GM12891 (cell line): ENCODE measurements around the gene CDK17.
"Not testable (repeated sequence)": the region's sequence is repeated elsewhere in the genome, so short reads cannot be mapped to it uniquely, and the experiment has no call there.

Experiments
- DNase-seq: peaks from one replicate; pipeline ENCODE4 v3.0.0; 2011; ENCODE audit warnings: low spot score; ENCODE audit not compliant: insufficient read length
- FAIRE-seq: peaks from 2 replicates; lab custom pipeline; 2011; peaks lifted over from hg19 to GRCh38; lab: Jason Lieb, UNC
- PAX5 ChIP-seq: IDR thresholded peaks from 2 replicates; pipeline ENCODE4 v1.6.1; 2011; ENCODE audit warnings: low read length, moderate library complexity, mild to moderate bottlenecking; ENCODE audit not compliant: insufficient read depth, severe bottlenecking
- POLR2A ChIP-seq: IDR thresholded peaks from 2 replicates; pipeline ENCODE4 v1.6.1; 2011; ENCODE audit warnings: low read depth, low read length, control low read depth
- POLR2AphosphoS5 ChIP-seq: IDR thresholded peaks from 2 replicates; pipeline ENCODE4 v1.6.1; 2011; ENCODE audit warnings: low read depth, low read length, control low read depth
- POU2F2 ChIP-seq: IDR thresholded peaks from 2 replicates; pipeline ENCODE4 v1.6.1; 2011; ENCODE audit warnings: low read depth, mild to moderate bottlenecking, control low read depth, low read length, moderate library complexity
- SPI1 ChIP-seq: IDR thresholded peaks from 2 replicates; pipeline ENCODE4 v1.6.1; 2011; ENCODE audit warnings: low read depth, low read length, control low read depth
- TAF1 ChIP-seq: IDR thresholded peaks from 2 replicates; pipeline ENCODE4 v1.6.1; 2011; ENCODE audit warnings: low read depth, low read length, control low read depth

CDK17 gene

DNA sequence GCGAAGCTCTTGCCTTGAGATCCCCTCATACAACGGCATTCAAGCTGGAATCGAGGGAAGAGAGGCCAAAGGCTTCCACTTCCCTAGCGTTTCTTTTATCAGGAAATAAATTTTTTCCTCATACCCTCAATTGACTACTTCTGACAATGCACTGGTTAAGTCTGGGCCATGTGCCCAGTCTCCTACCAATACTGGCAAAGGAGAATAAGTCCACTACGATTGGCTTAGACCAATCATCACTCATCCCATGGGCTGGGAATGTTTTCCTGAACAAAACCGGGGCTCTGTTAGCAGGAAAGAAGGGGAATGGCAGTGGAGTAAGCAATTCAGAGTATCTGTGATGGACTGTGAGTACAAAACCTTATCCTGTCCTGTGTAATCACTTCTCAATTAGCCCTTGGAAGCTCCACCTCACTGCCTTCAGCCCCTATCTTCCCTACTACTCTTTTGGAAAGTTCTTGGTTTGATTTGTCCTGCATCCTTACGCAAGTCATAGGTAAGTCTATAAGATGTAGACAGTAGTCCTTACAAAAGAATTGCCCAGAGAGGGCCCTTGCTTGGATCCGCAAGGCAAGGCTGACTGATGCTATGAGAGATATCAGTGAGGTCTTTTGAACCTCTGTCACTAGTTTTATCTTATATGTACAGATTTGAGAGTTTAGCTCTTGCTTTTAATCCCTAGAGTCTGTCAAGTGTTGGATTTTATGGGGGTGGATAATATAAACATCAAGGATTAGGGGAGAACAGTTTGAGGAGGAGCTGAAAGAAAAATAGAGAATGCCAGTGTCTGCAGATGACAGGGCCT, 36.3 kb upstream of the CDK17 start:
- DNase-seq (no peak), FAIRE-seq (no peak)
- no peak for TF ChIP-seq POLR2AphosphoS5
- no peak for TF ChIP-seq TAF1
- TF ChIP-seq POU2F2 = no peak
- no peak for TF ChIP-seq PAX5
- no peak for TF ChIP-seq POLR2A
- TF ChIP-seq SPI1 = no peak

DNA sequence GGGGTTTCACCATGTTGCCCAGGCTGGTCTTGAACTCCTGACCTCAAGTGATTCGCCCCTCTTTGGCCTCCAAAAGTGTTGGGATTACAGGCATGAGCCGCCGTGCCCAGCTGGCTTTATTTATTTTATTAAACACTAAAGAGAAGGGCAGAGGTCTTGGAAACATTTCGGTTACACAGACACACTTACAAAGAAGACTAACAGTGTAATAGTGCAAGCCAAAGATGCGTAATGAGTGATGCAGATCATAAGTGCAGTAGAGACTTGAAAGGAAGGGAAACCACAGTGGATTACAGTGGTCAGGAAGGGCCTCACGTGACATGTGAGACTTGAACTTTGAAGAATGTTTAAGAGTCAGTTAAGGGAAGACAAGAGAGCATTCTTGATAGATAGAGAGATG, 33.9 kb upstream of the CDK17 start:
- DNase-seq (no peak), FAIRE-seq (no peak)
- TF ChIP-seq SPI1 (no peak), PAX5 (no peak), TAF1 (no peak), POU2F2 (no peak), POLR2A (no peak), POLR2AphosphoS5 (no peak)

DNA sequence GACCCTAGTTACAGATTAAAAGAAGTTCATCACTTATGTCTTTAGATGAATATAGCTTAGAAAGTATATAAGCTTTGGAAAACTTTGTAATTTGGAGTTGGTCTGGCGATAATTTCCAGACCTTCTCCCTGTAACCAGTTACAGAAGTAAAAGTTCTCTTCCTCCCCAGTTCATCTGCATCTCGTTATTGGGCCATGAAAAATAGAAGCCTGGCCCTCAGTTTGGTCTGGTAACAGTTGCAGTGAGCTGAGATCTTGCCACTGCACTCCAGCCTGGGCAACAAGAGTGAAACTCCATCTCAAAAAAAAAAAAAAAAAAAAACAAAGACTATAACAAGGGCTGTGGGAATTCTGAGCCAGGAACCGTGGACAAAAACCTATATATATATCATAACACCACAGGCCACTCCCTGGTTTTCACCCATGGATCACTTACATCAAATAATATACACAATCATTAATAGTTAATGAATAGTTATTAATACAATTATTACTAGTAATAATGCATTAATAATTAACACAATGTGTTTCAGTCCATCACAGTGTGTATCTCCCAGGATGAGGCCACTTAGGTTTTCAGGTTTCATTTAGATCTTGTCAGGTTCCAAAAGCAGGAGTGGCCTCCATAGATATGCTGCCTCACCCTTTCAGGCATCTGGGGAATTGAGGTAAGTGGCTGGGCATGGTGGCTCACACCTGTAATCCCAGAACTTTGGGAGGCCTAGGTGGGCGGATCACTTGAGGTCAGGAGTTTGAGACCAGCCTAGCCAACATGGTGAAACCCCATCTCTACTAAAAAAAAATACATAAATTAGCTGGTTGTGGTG, 32.5 kb upstream of the CDK17 start:
- not testable (repeated sequence) for FAIRE-seq, DNase-seq

DNA sequence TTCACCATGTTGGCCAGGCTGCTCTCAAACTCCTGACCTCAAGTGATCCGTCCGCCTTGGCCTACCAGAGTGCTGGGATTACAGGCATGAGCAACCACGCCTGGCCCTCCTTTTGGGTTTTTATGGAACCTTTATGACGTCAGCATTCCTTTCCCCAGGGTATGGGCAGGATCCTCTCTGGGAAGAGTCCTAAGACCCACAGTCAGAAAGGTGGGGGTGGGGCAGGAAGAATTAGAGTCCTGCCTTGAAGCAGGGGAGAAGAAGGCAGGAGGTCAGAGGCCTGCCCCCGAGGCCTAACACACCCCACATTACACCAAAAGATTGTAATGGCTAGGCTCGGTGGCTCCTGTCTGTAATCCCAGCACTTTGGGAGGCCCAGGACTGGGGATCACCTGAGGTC, 30.8 kb upstream of the CDK17 start:
- no peak for DNase-seq
- TF ChIP-seq SPI1 (no peak), POLR2AphosphoS5 (no peak), TAF1 (no peak), POU2F2 (no peak), POLR2A (no peak), PAX5 (no peak)
- no peak for FAIRE-seq

DNA sequence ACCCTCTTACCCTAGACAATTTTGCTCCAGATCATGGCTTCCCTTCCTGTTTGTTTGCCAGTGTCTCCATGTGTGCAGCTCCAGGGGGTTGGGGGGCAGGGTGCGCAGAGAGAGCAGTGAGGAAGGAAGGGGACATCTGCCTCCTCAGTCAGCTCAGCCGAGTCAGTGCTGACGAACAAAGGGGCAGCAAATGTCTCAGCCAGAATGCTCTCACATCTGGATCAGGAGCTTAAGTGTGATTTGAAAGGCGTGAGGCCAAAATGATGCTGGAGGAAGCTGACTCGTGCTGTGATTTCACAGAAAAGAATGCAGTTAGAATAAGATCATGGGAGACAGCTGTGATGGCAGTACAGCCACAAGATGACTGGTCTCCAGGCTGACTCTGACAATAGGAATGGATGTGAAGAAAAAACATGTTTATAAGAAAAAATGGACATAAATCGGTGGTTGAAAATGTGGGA, 27.1 kb upstream of the CDK17 start:
- FAIRE-seq (no peak), DNase-seq (no peak)
- no peak for TF ChIP-seq SPI1
- no peak for TF ChIP-seq PAX5
- no peak for TF ChIP-seq TAF1
- TF ChIP-seq POLR2AphosphoS5 = no peak
- no peak for TF ChIP-seq POU2F2
- TF ChIP-seq POLR2A = no peak

DNA sequence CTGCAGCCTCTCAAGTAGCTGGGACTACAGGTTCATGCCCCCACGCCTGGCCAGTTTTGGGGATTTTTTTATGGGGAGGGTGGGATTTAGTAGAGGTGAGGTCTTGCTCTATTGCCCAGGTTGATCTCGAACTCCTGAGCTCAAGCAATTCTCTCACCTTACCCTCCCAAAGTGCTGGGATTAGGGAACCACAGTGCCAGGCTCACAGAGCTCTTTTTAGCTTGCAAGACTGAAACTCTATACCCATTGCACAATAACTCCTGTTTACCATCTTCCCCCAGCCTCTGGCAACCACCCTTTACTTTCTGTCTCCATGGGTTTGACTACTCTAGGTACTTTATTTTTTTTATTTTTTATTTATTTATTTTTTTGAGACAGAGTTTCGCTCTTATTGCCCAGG, 25.7 kb upstream of the CDK17 start:
- FAIRE-seq (no peak), DNase-seq (no peak)
- TF ChIP-seq POLR2AphosphoS5 (no peak), POU2F2 (no peak)

DNA sequence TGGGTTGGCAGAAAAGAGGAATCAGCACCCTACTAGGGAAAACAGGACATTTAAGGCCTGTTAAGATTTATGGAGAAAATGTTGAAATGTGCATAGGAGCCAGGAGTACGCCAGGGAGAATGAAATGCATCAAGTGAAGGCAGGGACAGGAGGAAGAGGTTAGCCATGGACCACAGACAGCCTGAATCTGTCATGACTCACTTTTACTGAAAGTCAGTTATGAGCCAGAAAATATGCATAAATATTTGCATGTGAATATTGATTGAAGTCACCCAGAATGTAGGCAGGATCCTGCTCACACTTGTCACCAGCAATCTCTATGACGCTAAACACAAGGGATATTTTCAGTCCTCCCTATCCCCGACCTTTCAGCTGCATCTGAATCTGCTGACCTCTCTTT, 25.1 kb upstream of the CDK17 start:
- DNase-seq (no peak), FAIRE-seq (peak; percentile 60)
- peak; percentile 98 for TF ChIP-seq POU2F2
- peak; percentile 48 for TF ChIP-seq SPI1
- TF ChIP-seq POLR2AphosphoS5 = no peak

DNA sequence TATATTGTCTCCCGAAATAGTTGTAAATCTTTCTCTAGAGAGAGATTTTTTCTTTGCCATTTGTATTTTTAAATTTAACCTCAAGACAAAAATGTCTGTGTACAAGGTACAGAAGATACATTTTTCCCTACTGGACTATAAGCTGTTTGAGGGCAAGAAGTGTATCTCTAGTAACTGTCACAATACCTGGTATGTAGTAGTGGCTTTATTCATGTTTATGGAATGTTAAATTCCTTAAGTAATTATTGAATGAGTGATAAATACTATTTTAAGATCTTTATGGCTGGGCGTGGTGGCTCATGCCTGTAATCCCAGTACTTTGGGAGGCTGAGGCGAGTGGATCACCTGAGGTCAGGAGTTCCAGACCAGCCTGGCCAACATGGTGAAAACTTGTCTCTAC, 24.4 kb upstream of the CDK17 start:
- FAIRE-seq (no peak), DNase-seq (no peak)
- TF ChIP-seq POLR2A (no peak), TAF1 (no peak), POLR2AphosphoS5 (no peak), PAX5 (no peak), SPI1 (no peak), POU2F2 (no peak)

DNA sequence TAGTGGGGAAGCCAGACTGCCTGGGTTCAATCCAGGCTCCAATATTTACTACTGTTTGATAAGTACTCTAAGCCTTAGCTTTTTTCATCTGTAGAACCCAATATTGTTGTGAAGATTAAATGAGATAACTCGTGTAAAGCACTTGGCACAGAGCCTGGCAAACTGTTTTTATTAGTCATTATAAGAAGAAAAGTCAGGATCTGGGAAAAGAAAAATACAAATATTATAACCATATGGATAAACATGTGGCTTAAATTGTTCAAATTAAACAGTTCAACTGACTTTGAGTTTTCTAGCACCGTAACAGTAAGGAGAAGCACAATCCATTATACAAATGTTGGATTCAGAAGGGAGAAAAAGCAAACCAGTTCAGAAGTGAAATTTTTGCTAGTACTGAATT, 22.0 kb upstream of the CDK17 start:
- TF ChIP-seq SPI1 (no peak), POLR2AphosphoS5 (no peak), POU2F2 (no peak), PAX5 (no peak), TAF1 (no peak), POLR2A (no peak)
- no peak for DNase-seq
- no peak for FAIRE-seq

DNA sequence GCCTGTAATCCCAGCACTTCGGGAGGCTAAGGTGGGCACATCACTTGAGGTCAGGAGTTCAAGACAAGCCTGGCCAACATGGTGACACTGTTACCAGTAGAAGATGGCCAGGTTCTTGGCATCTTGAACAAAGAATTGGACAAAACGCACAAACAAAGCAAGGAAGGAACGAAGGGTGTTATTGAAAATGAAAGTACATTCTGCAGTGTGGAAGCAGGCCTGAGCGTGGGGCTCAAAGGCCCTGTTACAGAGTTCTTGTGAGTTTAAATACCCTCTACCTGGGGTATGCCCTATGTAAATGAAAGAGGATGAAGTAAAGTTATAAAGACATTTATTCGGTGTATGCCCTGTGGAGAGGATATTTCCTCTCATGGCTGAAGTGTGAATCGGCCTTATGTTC, 20.8 kb upstream of the CDK17 start:
- FAIRE-seq (peak; percentile 33), DNase-seq (no peak)
- TF ChIP-seq TAF1 = no peak
- no peak for TF ChIP-seq PAX5
- TF ChIP-seq POLR2AphosphoS5 = no peak
- TF ChIP-seq POLR2A = no peak
- TF ChIP-seq POU2F2 = no peak
- TF ChIP-seq SPI1 = no peak
